NCI-H2081 treated with DMSO at 0.1 percent for 48 hours (cell line): ENCODE results near the gene FGF2.
"Not testable (repeated sequence)": the region's sequence is repeated elsewhere in the genome, so short reads cannot be mapped to it uniquely, and the experiment has no call there.

ENCODE experiments used
- DNase-seq: peaks from one replicate; lab custom pipeline; 2025; lab: John Stamatoyannopoulos, UW

The FGF2 gene

GRCh38 chr4:122814426-122814825, 12.2 kb upstream of the FGF2 start:
- no peak for DNase-seq

GRCh38 chr4:122815248-122815647, 11.4 kb upstream of the FGF2 start:
- no peak for DNase-seq

GRCh38 chr4:122816476-122816875, 10.2 kb upstream of the FGF2 start:
- DNase-seq, result no peak

GRCh38 chr4:122819708-122820449, 6.8 kb upstream of the FGF2 start:
- no peak for DNase-seq

GRCh38 chr4:122821092-122821491, 5.5 kb upstream of the FGF2 start:
- DNase-seq, result no peak

- DNase-seq, result no peak
Measured at GRCh38 chr4:122822466-122822865, 4.2 kb upstream of the FGF2 start.

- DNase-seq, result no peak
Measured at GRCh38 chr4:122823476-122823875, 3.2 kb upstream of the FGF2 start.

GRCh38 chr4:122824616-122825015, 2.0 kb upstream of the FGF2 start:
- no peak for DNase-seq

GRCh38 chr4:122826079-122826527, 528 bp upstream of the FGF2 start:
- no peak for DNase-seq

GRCh38 chr4:122827258-122827878, 737 bp downstream of the FGF2 start:
- no peak for DNase-seq

GRCh38 chr4:122827879-122828601, 1.4 kb downstream of the FGF2 start:
- no peak for DNase-seq

GRCh38 chr4:122830426-122831095, 3.9 kb downstream of the FGF2 start:
- DNase-seq, result no peak

- DNase-seq, result no peak
Measured at GRCh38 chr4:122831515-122832196, 5.0 kb downstream of the FGF2 start.

GRCh38 chr4:122832732-122833131, 6.1 kb downstream of the FGF2 start:
- DNase-seq, result no peak

GRCh38 chr4:122833999-122834398, 7.4 kb downstream of the FGF2 start:
- DNase-seq, result no peak

- DNase-seq, result no peak
Measured at GRCh38 chr4:122836941-122837340, 10.3 kb downstream of the FGF2 start.

- no peak for DNase-seq
Measured at GRCh38 chr4:122838034-122838433, 11.4 kb downstream of the FGF2 start.

GRCh38 chr4:122842392-122842791, 15.8 kb downstream of the FGF2 start:
- no peak for DNase-seq

GRCh38 chr4:122842984-122843531, 16.4 kb downstream of the FGF2 start:
- DNase-seq, result no peak

- DNase-seq, result not testable (repeated sequence)
Measured at GRCh38 chr4:122844391-122844790, 17.8 kb downstream of the FGF2 start.

- DNase-seq, result no peak
Measured at GRCh38 chr4:122845066-122845465, 18.4 kb downstream of the FGF2 start.

GRCh38 chr4:122845760-122846159, 19.1 kb downstream of the FGF2 start:
- DNase-seq, result no peak
